RWPE2 (cell line): ENCODE measurements around the gene LRMDA.

Source experiments
- ATAC-seq: fragments of 200-7000 bp; cut with Tn5 transposase; 3 replicates; pipeline ENCODE4 v1.9.1; 2021; ENCODE audit warnings: low read depth
- DNase-seq: peaks from one replicate; pipeline ENCODE4 v3.0.0-alpha.2; 2020; ENCODE audit warnings: low spot score
- H3K27ac ChIP-seq: fragments of 450-650 bp; 2 replicates; pipeline ENCODE4 v1.5.1; 2017; ENCODE audit warnings: mild to moderate bottlenecking; ENCODE audit not compliant: poor library complexity, severe bottlenecking
- H3K27me3 ChIP-seq: fragments of 250-450 bp; sonication (Bioruptor Pico); 2 replicates; pipeline ENCODE4 v1.5.1; 2021; ENCODE audit warnings: mild to moderate bottlenecking, moderate library complexity; ENCODE audit not compliant: insufficient read depth, poor library complexity, severe bottlenecking
- H3K36me3 ChIP-seq: fragments of 250-450 bp; sonication (Bioruptor Pico); 2 replicates; pipeline ENCODE4 v1.5.1; 2020; ENCODE audit warnings: low read depth, mild to moderate bottlenecking, moderate library complexity
- H3K4me1 ChIP-seq: fragments of 250-450 bp; sonication (Bioruptor Pico); 2 replicates; pipeline ENCODE4 v1.5.1; 2021; ENCODE audit warnings: mild to moderate bottlenecking, moderate library complexity; ENCODE audit not compliant: insufficient read depth, poor library complexity, severe bottlenecking
- H3K4me3 ChIP-seq: fragments of 250-450 bp; sonication (Bioruptor Pico); 2 replicates; pipeline ENCODE4 v1.5.1; 2021; ENCODE audit warnings: mild to moderate bottlenecking, moderate library complexity; ENCODE audit not compliant: severe bottlenecking
- H3K9me3 ChIP-seq: fragments of 250-450 bp; sonication (Bioruptor Pico); 2 replicates; pipeline ENCODE4 v1.5.1; 2021; ENCODE audit warnings: mild to moderate bottlenecking, moderate library complexity; ENCODE audit not compliant: severe bottlenecking
- CTCF ChIP-seq: fragments of 450-650 bp; IDR thresholded peaks from one replicate; pipeline ENCODE4 v1.5.1; 2017; ENCODE audit warnings: mild to moderate bottlenecking, moderate library complexity; ENCODE audit not compliant: poor library complexity, severe bottlenecking

LRMDA gene

GRCh38 chr10:76401006-76401405 lies 969.6 kb downstream of the LRMDA start:
- TF ChIP-seq CTCF, result no peak
- no peaks in the 10 kb centered on the region for H3K36me3 ChIP-seq
- no peak for ATAC-seq
- H3K4me3 ChIP-seq, result no peak overlapping the region
- no peak for DNase-seq
- no peaks in the 10 kb centered on the region for H3K27me3 ChIP-seq
- H3K4me1 ChIP-seq, result no peaks in the 10 kb centered on the region
- H3K9me3 ChIP-seq, result no peaks in the 10 kb centered on the region
- no peak overlapping the region for H3K27ac ChIP-seq

- no peaks in the 10 kb centered on the region for H3K9me3 ChIP-seq
- no peaks in the 10 kb centered on the region for H3K36me3 ChIP-seq
- no peak overlapping the region for H3K4me3 ChIP-seq
- ATAC-seq, result no peak
- H3K27ac ChIP-seq, result no peak overlapping the region
- no peaks in the 10 kb centered on the region for H3K27me3 ChIP-seq
- H3K4me1 ChIP-seq, result no peaks in the 10 kb centered on the region
- TF ChIP-seq CTCF, result no peak
- DNase-seq, result no peak
Measured at GRCh38 chr10:76403912-76404311, 972.5 kb downstream of the LRMDA start.

GRCh38 chr10:76404531-76404930 lies 973.1 kb downstream of the LRMDA start:
- TF ChIP-seq CTCF, result no peak
- DNase-seq (no peak), ATAC-seq (no peak)
- Histone ChIP-seq H3K27me3 (no peaks in the 10 kb centered on the region), H3K9me3 (no peaks in the 10 kb centered on the region), H3K36me3 (no peaks in the 10 kb centered on the region), H3K4me3 (no peak overlapping the region), H3K27ac (no peak overlapping the region), H3K4me1 (no peaks in the 10 kb centered on the region)

GRCh38 chr10:76405922-76406321 lies 974.5 kb downstream of the LRMDA start:
- Histone ChIP-seq H3K4me1 (no peaks in the 10 kb centered on the region), H3K27ac (no peak overlapping the region), H3K9me3 (no peaks in the 10 kb centered on the region), H3K4me3 (no peak overlapping the region), H3K36me3 (no peaks in the 10 kb centered on the region), H3K27me3 (no peaks in the 10 kb centered on the region)
- no peak for TF ChIP-seq CTCF
- ATAC-seq (no peak), DNase-seq (no peak)

GRCh38 chr10:76408646-76409045 lies 977.2 kb downstream of the LRMDA start:
- DNase-seq (no peak), ATAC-seq (no peak)
- Histone ChIP-seq H3K27ac (no peak overlapping the region), H3K9me3 (no peaks in the 10 kb centered on the region), H3K36me3 (no peaks in the 10 kb centered on the region), H3K27me3 (no peaks in the 10 kb centered on the region), H3K4me1 (no peaks in the 10 kb centered on the region), H3K4me3 (no peak overlapping the region)
- no peak for TF ChIP-seq CTCF
